ENCODE results near the gene MRC1. TPM values are rescaled to one million over a fixed set of nuclear protein-coding genes. Genes with fewer than 3 reads are reported as not detected.

MRC1 gene
- total and polyA plus RNA-seq, 10 of the 15 experiments (the other 5 are each of a cell fraction or from before 2014, with no cell fraction given): 0.01 to 0.21 (median 0.03) TPM; not detected in 5

- TF ChIP-seq BCL11A (IDR thresholded peaks at IDR 0.05; ENCODE audit: low read depth, low read length): no peak
Observed at GRCh38 chr10:17915181-17915580, 106.0 kb downstream of the MRC1 start (continued).

GRCh38 chr10:17918187-17918903 lies 109.2 kb downstream of the MRC1 start:
- Histone ChIP-seq H3K27ac (ENCODE audit: control insufficient read depth, insufficient read depth) (no peak overlapping the region), H3K4me1 (ENCODE audit: control insufficient read depth, insufficient read depth, low read length) (no peaks in the 10 kb centered on the region), H3K9ac (ENCODE audit: control insufficient read depth, insufficient read depth, low read length) (no peak overlapping the region), H2AFZ (ENCODE audit: control insufficient read depth, low read depth, low read length) (no peak overlapping the region), H3K27me3 (replicated peaks in 1 of 2; ENCODE audit: control insufficient read depth in 2 of 2, insufficient read depth in 2 of 2, low read length in 1 of 2) (no peaks in the 10 kb centered on the region), H3K9me3 (replicated peaks; ENCODE audit: control insufficient read depth, insufficient read depth, low read length) (no peaks in the 10 kb centered on the region; the same call in 2 of the 3 replicates), H4K20me1 (ENCODE audit: control insufficient read depth, insufficient read depth) (no peaks in the 10 kb centered on the region), H3K36me3 (ENCODE audit: control insufficient read depth in 2 of 2, insufficient read depth in 2 of 2, low read length in 1 of 2) (no peaks in the 10 kb centered on the region), H3K4me3 (no peak overlapping the region), H3K4me2 (ENCODE audit: control insufficient read depth, insufficient read depth) (no peak overlapping the region), H3K79me2 (ENCODE audit: control insufficient read depth, insufficient read depth, low read length) (no peaks in the 10 kb centered on the region)
- ChIA-PET RAD21 (ENCODE audit: unreplicated experiment) (no interaction called here), POLR2A (no interaction called here), CTCF (no interaction called here), SMC1A (ENCODE audit: uncharacterized antibody, unreplicated experiment) (interaction anchor here (0.9 kb wide), 1 partner anchor 394 kb away, joined by 3 read pairs; no protein-coding TSS in a partner anchor)
- peak; percentile 71 for ATAC-seq
- intact Hi-C loops (cut with micrococcal nuclease; ENCODE audit: unreplicated experiment): no loop called here
- no peak for FAIRE-seq
- no TSS peak for BruUV-seq (replicated peaks)
- DNase-seq (ENCODE audit: low read depth, low spot score): no peak
- in situ Hi-C loops (cut with MboI): no loop called here
- TF ChIP-seq TCF7 (IDR thresholded peaks at IDR 0.05; ENCODE audit: borderline replicate concordance): peak; percentile 88
- TF ChIP-seq E2F8 (IDR thresholded peaks at IDR 0.05; ENCODE audit: low read depth, partially characterized antibody): no peak
- no peak for TF ChIP-seq ETV6 (conservative IDR thresholded peaks at IDR 0.05 in 1 of 2, IDR thresholded peaks at IDR 0.05 in 1 of 2; ENCODE audit: borderline replicate concordance in 1 of 2, low read depth in 1 of 2)
- TF ChIP-seq RUNX3 (IDR thresholded peaks at IDR 0.05; ENCODE audit: low read length): peak; percentile 57; the same call in 1 of the 2 replicates
- WGBS (ENCODE audit: insufficient coverage, insufficient replicate concordance, low lambda C conversion rate, missing lambda C conversion rate): 10% methylated on average over 12 of the region's 12 CpGs

Measured in GM12878 (cell line).